Amniotic epithelial cell (primary cell): ENCODE measurements around the gene TPO.

ENCODE experiments used
- DNase-seq: peaks from one replicate; pipeline ENCODE4 v3.0.0-alpha.2; 2010; ENCODE audit warnings: low read depth

Gene TPO

DNA sequence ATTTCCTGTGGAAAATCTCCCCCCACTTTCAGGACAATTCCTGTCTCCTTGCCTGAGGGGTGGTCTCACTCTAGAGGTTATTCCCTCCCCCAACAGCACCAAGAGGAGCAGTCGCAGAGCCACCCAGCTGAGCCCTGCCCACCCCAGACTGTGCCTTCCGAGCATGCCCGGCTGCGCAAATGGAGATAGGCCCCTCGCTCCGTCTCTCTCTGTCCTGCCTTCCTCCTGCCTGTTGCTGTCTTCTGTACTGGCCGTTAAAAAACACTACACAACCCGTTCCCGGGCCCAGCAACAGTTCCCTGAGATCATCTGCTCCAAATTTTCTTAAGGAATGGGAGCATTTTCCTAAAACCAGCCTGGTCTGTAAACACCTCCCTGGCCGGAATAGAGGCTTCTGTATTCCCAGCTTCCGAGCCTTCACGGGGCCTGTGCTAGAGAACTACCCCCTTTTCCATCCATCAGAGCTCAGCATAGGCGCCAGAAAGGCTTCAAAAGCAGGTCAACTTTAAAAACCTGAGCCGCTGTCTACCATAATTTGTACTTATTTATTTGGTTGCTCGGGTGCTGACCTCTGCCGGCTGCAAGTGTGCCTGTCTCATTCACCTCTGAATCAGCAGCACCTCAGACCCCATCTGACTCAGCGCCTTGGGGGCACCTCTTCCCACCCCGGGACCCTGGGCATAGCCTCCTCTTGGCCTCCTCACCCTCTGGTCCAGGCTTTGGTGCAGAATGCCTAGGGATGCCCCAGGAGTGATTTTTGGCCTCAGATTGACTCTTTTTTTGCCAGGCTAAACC lies 171.6 kb downstream of the TPO start:
- DNase-seq: no peak

DNA sequence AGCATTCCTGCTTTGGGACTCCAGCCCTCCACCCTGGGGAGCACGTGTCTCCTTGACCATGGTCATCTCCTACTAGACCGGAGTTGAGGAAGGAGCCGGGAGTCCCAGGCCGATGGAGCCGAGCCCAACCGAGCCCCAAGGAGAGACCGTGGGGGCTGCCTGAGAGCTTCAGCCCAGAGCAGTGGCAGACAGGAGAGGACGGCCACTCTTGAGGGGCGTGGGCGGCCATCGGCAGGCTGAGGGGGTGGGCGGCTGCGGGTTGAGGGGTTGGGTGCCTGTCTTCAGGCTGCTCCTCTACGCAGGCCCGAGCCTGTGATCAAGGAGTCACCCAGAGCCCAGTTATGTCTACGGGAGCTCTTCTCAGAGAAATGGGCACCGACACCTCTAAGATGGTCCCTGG lies 172.4 kb downstream of the TPO start:
- DNase-seq: no peak

- DNase-seq: no peak
These were observed 173.1 kb downstream of the TPO start for GRCh38 chr2:1586251-1586922.

DNA sequence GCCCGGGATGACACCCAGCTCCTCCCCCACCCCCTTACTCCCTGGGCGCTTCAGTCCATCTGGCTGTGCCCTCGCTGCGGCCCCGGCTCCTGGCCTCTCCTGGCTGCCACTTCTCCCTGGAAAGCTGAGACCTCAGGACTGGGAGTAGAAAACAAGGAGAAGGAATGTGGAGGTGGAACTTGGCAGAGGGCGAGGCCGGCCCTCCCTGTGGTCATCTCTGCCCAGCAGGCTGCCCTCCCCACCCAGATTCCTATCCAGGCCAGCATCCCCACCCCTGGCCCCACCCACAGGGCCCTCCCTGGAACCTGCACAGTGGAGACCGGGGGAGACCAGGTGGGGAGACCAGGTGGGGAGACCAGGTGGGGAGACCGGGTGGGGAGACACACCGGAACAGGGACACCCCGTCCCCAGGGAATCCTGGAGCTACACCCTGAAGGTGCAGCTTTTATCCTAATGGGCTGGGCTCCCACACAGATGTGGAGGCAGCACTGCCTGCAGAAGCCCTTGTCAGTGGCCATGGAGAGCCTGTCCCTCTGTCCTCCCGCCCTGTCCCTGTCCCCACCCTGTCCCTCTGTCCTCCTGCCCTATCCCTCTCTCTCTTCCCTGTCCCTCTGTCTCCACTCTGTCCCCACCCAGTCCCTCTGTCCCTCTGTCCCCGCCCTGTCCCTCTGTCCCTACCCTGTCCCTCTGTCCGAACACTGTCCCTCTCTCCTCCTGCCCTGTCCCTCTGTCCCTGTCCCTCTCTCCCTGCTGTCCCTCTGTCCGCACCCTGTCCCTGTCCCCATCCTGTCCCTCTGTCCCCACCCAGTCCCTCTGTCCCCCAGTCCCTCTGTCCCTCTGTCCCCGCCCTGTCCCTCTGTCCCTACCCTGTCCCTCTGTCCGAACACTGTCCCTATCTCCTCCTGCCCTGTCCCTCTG lies 173.9 kb downstream of the TPO start:
- DNase-seq: peak; percentile 39

- DNase-seq: peak; percentile 23
These were observed 175.1 kb downstream of the TPO start for GRCh38 chr2:1588051-1588977.

- DNase-seq: peak; percentile 75
These were observed 175.8 kb downstream of the TPO start for GRCh38 chr2:1588978-1589621.

DNA sequence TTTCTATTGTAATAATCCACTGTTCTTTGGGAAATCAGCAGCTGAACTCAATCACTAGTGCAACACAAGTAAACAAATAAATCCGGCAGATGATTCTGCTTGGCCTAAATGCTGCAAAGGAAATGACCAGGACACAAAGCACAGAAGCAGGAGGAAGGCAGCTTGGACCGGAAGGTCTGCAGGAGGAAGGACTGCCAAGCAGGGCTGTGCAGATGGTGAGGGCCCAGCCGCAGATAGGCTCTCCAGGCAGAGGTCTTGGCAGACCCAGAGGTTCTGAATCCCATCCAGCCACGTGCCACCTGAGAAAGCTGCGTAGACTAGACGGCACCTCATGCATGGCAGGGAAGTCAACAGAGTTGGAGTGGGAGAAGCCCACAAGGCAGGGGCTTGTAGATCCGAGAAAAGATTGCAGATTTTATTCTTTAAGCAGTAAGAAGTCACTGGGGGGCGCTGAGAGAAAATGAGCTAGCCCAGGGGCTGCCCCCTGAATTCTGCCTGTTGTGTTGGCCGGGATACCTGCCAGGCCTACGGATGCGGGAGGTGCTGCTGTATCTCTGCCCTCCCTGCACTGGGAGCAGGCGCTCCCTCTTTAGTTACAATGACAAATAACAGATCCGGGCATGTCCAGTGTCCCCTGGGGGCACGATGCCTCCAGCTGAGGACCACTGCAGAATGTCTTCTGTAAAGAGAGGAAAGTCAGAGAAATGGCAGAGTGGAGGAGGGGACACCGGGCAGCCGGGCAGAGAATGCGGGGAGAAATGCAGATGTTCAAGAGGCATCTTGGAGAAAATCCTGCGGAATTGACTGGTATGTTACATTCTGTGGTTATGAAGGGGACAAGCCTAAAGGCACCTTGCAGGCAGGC lies 177.6 kb downstream of the TPO start:
- no peak for DNase-seq

DNA sequence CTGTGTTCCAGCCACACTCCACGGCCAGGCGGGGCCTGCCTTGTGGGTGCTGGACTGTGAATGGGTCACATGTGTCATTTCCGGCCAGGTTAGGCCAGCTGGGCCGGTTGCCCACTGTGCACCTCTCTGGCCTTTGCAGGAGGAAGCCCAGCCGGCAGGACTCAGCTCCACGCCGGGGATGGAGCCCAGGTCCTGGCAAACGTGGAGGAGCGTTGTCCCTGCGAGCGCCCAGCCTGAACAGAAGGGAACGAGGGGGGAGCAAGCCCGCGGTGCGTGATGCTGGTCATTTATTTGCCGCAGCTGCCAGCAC lies 178.2 kb downstream of the TPO start:
- DNase-seq: no peak
